ENCODE measurements around the gene MED12L.

Gene MED12L

DNA sequence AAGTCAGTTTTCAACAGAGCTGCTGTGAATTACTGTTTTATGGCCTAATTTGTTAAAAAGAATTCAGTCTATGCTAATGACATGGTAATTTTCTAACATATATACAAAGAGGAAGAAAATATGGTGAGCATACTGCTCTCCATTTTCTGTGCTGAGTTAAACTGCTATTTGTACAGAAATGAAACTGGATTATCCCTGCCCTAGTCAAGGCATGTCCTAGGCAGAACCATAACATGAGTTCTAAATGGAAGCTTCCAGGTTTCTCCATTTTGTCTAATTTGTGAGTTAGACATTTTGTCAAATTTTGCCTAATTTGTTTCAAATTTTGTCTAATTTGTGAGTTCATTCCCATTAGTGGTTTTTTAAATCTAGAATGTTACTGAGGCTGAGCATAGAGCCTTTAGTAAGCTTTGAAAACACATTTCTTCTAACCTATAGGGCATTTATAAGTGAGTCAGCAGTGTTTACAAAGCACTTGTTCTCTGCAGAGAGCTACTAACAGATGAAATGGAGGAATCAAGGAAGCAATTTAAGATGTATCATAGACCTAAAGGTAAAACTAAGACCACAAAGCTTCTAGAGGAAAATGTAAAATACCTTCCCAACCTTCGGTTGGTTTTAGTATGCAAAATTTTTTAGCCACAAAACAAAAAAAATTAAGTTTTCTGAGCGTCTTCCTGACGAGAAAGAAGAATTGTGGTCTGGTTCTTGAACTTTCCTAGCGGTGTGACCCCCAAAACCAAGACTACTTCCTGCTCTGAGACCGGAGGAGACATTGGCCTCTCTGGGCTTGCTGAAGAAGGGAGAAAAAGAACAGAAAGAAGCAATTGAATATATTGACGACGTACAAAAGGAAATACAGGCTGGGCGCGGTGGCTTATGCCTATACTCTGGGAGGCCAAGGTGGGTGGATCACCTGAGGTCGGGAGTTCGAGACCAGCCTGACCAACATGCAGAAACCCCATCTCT lies 183.1 kb downstream of the MED12L start:
- peaks cover 3 to 22% of the 10 kb centered on the region in 2 donors for H3K4me1 ChIP-seq (ENCODE audit: control insufficient read depth in 1 of 2, insufficient read depth in 2 of 2, low read length in 2 of 2)
- H3K9me3 ChIP-seq (ENCODE audit: control insufficient read depth in 1 of 2, low read length in 2 of 2), result no peaks in the 10 kb centered on the region
- H3K27ac ChIP-seq (ENCODE audit: low read length), result no peak overlapping the region
- no peak overlapping the region for H3K4me3 ChIP-seq (ENCODE audit: low read depth in 1 of 2, low read length in 2 of 2)
- no peaks in the 10 kb centered on the region for H3K36me3 ChIP-seq (ENCODE audit: control insufficient read depth in 1 of 2, insufficient read depth in 2 of 2, low read length in 2 of 2)
- no peaks in the 10 kb centered on the region for H3K27me3 ChIP-seq (ENCODE audit: low read depth, low read length)

DNA sequence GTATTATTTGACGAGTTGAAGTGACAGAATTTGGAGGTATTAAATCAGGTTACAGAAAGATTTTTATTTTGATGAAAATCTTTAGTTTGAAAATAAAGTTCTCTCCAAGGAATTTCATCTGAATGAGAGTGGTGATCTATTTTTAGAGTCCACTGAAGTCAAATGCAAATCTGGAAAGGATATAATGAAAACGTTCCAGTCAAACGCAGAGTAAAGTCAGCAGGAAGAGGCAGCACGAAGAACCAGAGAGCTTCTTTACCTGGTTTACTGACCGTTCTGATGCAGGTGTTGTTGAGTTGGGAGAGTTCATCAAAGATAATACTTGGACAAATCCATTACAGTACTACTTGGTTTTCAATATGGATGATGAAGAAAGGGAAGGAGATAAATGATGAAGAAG lies 184.2 kb downstream of the MED12L start:
- H3K27me3 ChIP-seq (ENCODE audit: low read depth, low read length), result no peaks in the 10 kb centered on the region
- H3K27ac ChIP-seq (ENCODE audit: low read length), result peak overlapping the region; percentile 37
- H3K9me3 ChIP-seq (ENCODE audit: control insufficient read depth in 1 of 2, low read length in 2 of 2), result no peaks in the 10 kb centered on the region
- H3K4me3 ChIP-seq (ENCODE audit: low read depth in 1 of 2, low read length in 2 of 2), result peak overlapping the region in 1 of 2 donors; percentile 19
- H3K36me3 ChIP-seq (ENCODE audit: control insufficient read depth in 1 of 2, insufficient read depth in 2 of 2, low read length in 2 of 2), result no peaks in the 10 kb centered on the region
- H3K4me1 ChIP-seq (ENCODE audit: control insufficient read depth in 1 of 2, insufficient read depth in 2 of 2, low read length in 2 of 2), result peaks cover 3 to 19% of the 10 kb centered on the region in 2 donors

DNA sequence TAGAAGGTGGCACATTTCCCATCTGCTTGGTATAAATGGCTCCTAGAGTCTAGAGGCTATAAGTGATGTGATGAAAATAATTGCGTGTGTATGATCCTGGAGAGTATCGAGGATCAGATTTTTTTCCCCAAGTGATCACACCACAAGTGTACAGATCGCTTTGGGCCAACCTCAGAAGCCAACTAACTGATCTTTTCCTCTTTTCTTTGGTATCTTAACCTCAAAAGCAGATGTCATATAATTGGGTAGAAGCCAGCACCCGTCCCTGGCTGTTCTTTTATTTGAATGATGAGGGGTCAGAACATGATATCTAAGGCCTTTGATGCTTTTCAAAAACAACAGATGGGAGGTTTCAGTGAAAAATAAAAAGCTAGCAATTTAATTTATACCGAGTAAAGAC lies 189.6 kb downstream of the MED12L start:
- H3K36me3 ChIP-seq (ENCODE audit: control insufficient read depth in 1 of 2, insufficient read depth in 2 of 2, low read length in 2 of 2), result no peaks in the 10 kb centered on the region
- H3K4me1 ChIP-seq (ENCODE audit: control insufficient read depth in 1 of 2, insufficient read depth in 2 of 2, low read length in 2 of 2), result peaks cover 4 to 5% of the 10 kb centered on the region in 2 donors
- H3K27ac ChIP-seq (ENCODE audit: low read length), result no peak overlapping the region
- H3K9me3 ChIP-seq (ENCODE audit: control insufficient read depth in 1 of 2, low read length in 2 of 2), result no peaks in the 10 kb centered on the region
- H3K27me3 ChIP-seq (ENCODE audit: low read depth, low read length), result no peaks in the 10 kb centered on the region
- no peak overlapping the region for H3K4me3 ChIP-seq (ENCODE audit: low read depth in 1 of 2, low read length in 2 of 2)

DNA sequence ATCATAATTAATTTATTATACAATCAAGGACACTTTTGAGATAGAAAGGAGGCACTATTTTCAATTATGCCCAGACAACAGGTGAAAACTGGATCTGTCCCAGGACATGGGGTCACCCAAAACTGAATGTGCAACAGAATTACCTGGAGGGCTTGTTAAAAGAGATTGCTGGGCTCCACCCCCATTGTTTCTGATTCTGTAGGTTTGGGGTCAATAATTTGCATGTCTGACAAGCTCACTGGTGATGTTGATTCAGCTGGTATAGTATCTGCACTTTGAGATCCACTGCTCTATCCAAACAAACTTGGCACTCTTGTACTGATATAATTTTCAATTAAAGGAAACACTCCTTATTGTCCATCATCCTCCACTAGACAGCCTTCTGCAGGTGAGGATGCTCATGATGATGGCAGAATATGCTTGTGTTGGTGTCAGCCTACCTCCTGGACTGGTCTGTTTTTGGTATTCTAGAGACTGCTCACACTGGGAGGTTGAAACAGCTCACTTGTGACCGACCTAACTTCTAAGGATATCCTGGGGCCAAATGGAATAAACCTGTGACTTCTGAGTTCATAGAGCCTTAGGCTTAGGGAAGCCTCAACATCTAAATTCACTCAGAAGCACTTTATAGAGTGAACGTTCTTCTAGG lies 190.7 kb downstream of the MED12L start:
- Histone ChIP-seq H3K4me3 (ENCODE audit: low read depth in 1 of 2, low read length in 2 of 2) (peak overlapping the region; percentile 8 to 45), H3K4me1 (ENCODE audit: control insufficient read depth in 1 of 2, insufficient read depth in 2 of 2, low read length in 2 of 2) (peaks cover 5 to 9% of the 10 kb centered on the region in 2 donors), H3K27me3 (ENCODE audit: low read depth, low read length) (no peaks in the 10 kb centered on the region), H3K27ac (ENCODE audit: low read length) (peak overlapping the region; percentile 45), H3K9me3 (ENCODE audit: control insufficient read depth in 1 of 2, low read length in 2 of 2) (no peaks in the 10 kb centered on the region), H3K36me3 (ENCODE audit: control insufficient read depth in 1 of 2, insufficient read depth in 2 of 2, low read length in 2 of 2) (no peaks in the 10 kb centered on the region)

DNA sequence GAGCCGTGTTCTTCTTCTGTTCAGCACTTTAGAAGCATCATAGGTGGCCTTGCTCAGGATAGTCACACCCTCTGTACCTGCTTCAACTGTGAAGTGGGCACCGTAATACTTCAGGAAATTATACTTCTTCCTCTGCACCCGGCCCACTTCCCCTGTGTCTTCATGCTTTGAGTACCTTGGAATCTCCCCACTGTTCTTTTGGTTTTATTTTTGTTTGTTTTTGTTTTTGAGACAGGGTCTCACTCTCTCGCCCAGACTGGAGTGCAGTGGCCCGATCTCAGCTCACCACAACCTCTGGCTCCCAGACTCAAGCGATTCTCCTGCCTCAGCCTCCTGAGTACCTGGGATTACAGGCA lies 191.2 kb downstream of the MED12L start:
- H3K36me3 ChIP-seq (ENCODE audit: control insufficient read depth in 1 of 2, insufficient read depth in 2 of 2, low read length in 2 of 2), result no peaks in the 10 kb centered on the region
- H3K4me1 ChIP-seq (ENCODE audit: control insufficient read depth in 1 of 2, insufficient read depth in 2 of 2, low read length in 2 of 2), result peaks cover 5 to 9% of the 10 kb centered on the region in 2 donors
- H3K27me3 ChIP-seq (ENCODE audit: low read depth, low read length), result no peaks in the 10 kb centered on the region
- peak overlapping the region; percentile 35 to 45 for H3K4me3 ChIP-seq (ENCODE audit: low read depth in 1 of 2, low read length in 2 of 2)
- no peaks in the 10 kb centered on the region for H3K9me3 ChIP-seq (ENCODE audit: control insufficient read depth in 1 of 2, low read length in 2 of 2)
- peak overlapping the region; percentile 45 for H3K27ac ChIP-seq (ENCODE audit: low read length)

DNA sequence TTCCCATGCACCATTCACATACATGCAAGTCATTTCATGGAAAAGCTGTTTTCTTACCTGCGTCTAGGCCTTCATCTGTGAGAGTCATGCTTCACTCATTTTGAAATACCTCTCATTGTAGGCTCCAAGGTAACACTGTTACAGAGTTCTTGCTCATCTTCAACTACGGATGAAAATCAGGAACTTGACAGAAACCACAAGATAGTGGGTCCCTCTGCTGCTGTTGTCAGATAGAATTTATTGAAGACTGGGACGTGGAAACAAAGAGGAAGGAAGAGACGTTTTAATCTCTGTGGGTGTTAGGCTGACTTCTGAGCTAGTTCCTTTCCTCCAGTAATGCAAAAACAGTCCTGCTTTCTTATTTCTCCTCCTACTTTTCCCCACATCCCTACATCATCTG lies 192.8 kb downstream of the MED12L start, which contains the start of gene P2RY14:
Gene P2RY14 (minus strand): TSS at position 313 of the 400 bp plus-strand sequence. CDS start 64,226 bp downstream, outside the sequence.
- H3K27ac ChIP-seq (ENCODE audit: low read length), result peak within 1 kb of the TSS; percentile 56
- peaks cover 5 to 9% of the 10 kb centered on the region in 2 donors for H3K4me1 ChIP-seq (ENCODE audit: control insufficient read depth in 1 of 2, insufficient read depth in 2 of 2, low read length in 2 of 2)

DNA sequence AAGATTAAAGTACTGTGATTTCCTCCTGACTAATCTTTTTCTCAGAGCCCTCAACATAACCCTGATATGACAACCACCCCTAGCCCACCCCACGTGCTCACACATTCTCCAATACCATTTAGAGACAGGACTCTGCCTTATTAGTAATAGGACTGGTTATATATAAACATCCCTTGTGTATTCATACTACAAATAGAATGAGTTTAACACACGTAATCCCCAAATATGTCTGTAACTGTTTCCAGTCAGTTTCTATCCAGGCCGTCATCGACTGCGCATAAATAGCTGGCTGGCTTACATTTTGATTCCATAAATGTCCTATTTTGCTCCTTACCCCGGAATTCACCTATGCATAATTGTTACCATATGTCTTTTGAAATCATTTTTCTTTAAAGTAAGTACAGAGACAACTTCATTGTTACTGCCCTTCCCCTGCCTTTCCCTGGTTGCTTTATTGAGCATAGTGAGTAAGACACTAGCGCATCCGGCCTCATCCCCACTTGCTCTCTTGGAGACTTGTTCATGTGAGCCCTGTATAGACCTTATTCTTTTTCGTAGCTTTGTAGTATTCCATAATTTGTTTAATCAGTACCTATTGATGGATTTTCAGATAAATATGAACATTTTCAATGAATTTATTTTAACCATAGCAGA lies 196.3 kb downstream of the MED12L start:
- H3K27ac ChIP-seq (ENCODE audit: low read length), result peak overlapping the region; percentile 6
- H3K36me3 ChIP-seq (ENCODE audit: control insufficient read depth in 1 of 2, insufficient read depth in 2 of 2, low read length in 2 of 2), result no peaks in the 10 kb centered on the region
- no peak overlapping the region for H3K4me3 ChIP-seq (ENCODE audit: low read depth in 1 of 2, low read length in 2 of 2)
- H3K9me3 ChIP-seq (ENCODE audit: control insufficient read depth in 1 of 2, low read length in 2 of 2), result no peaks in the 10 kb centered on the region
- no peaks in the 10 kb centered on the region for H3K27me3 ChIP-seq (ENCODE audit: low read depth, low read length)
- H3K4me1 ChIP-seq (ENCODE audit: control insufficient read depth in 1 of 2, insufficient read depth in 2 of 2, low read length in 2 of 2), result peaks cover 17 to 18% of the 10 kb centered on the region in 2 donors

More for the DNA sequence above, 192.8 kb downstream of the MED12L start, which contains the start of gene P2RY14:
- H3K27me3 ChIP-seq (ENCODE audit: low read depth, low read length), result no peaks in the 10 kb centered on the region
- no peaks in the 10 kb centered on the region for H3K9me3 ChIP-seq (ENCODE audit: control insufficient read depth in 1 of 2, low read length in 2 of 2)
- peak within 1 kb of the TSS; percentile 35 to 45 for H3K4me3 ChIP-seq (ENCODE audit: low read depth in 1 of 2, low read length in 2 of 2)
- no peaks in the 10 kb centered on the region for H3K36me3 ChIP-seq (ENCODE audit: control insufficient read depth in 1 of 2, insufficient read depth in 2 of 2, low read length in 2 of 2)

DNA sequence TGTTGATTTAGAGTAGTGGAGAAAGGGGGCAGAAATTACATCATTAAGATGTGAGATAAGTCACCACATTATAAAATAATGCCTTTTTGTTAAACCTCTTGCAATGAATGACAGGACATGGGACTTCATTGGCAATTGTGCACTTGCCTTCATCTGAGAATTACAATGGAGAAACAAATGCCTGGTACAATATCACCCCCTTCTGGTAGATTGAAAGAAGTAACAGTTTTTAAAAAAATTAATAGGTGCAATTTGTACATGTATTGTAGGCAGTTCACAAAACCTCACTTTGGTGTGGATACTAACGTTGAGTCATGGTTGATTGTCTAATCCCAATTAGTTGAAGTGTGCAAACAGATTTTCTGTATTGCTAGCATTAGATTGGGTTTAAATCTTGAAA lies 197.5 kb downstream of the MED12L start:
- peak overlapping the region; percentile 76 for H3K27ac ChIP-seq (ENCODE audit: low read length)
- H3K4me3 ChIP-seq (ENCODE audit: low read depth in 1 of 2, low read length in 2 of 2), result no peak overlapping the region
- no peaks in the 10 kb centered on the region for H3K9me3 ChIP-seq (ENCODE audit: control insufficient read depth in 1 of 2, low read length in 2 of 2)
- peaks cover 15 to 17% of the 10 kb centered on the region in 2 donors for H3K4me1 ChIP-seq (ENCODE audit: control insufficient read depth in 1 of 2, insufficient read depth in 2 of 2, low read length in 2 of 2)
- H3K27me3 ChIP-seq (ENCODE audit: low read depth, low read length), result no peaks in the 10 kb centered on the region
- no peaks in the 10 kb centered on the region for H3K36me3 ChIP-seq (ENCODE audit: control insufficient read depth in 1 of 2, insufficient read depth in 2 of 2, low read length in 2 of 2)

DNA sequence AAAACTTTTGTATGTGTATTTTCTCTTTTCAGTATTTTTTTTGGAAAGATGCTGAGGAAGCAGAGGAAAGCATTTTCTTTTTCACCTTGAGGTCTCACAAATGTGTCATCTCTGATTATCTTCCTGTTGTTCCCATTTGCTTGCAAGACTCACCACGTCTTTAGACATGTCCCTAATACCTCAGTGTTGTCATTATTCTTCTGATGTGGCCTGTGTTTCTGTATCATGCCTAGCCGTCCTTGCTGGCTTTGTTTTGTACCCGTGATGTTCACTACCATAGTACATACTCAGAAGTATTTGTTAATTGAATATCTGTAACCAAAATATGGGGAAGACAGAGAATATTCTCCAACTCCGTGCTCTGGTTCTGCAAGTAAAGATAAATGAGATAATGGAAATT lies 197.9 kb downstream of the MED12L start:
- H3K9me3 ChIP-seq (ENCODE audit: control insufficient read depth in 1 of 2, low read length in 2 of 2), result no peaks in the 10 kb centered on the region
- no peaks in the 10 kb centered on the region for H3K36me3 ChIP-seq (ENCODE audit: control insufficient read depth in 1 of 2, insufficient read depth in 2 of 2, low read length in 2 of 2)
- H3K4me1 ChIP-seq (ENCODE audit: control insufficient read depth in 1 of 2, insufficient read depth in 2 of 2, low read length in 2 of 2), result peaks cover 13 to 17% of the 10 kb centered on the region in 2 donors
- H3K27me3 ChIP-seq (ENCODE audit: low read depth, low read length), result no peaks in the 10 kb centered on the region
- H3K4me3 ChIP-seq (ENCODE audit: low read depth in 1 of 2, low read length in 2 of 2), result no peak overlapping the region
- peak overlapping the region; percentile 36 for H3K27ac ChIP-seq (ENCODE audit: low read length)

DNA sequence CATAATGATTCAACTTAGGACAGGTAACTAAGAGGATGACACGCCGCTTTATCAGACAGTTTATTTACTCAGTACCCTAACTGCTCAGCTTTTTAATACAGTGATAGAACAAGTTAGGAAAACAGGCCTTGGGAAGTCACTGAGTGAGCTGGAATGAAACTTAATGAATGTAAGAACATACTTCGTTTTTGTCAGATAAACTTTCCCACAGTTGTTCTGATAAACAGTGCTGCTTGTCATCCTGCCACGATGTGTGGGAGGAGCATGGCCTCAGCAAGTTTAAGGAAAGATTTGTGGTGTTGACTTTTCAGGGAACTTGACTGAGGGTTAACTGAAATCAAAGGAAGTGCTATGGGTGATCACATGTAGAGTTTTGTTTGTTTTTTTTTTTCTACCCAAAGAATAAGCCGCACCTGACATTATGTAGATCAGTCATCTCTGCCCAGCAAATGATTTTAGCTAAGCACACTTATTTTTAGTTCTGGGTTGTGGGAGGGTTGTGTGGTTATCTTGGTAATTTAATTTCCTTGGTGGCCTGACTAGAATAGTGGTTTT lies 198.5 kb downstream of the MED12L start:
- Histone ChIP-seq H3K4me1 (ENCODE audit: control insufficient read depth in 1 of 2, insufficient read depth in 2 of 2, low read length in 2 of 2) (peaks cover 13 to 17% of the 10 kb centered on the region in 2 donors), H3K36me3 (ENCODE audit: control insufficient read depth in 1 of 2, insufficient read depth in 2 of 2, low read length in 2 of 2) (no peaks in the 10 kb centered on the region), H3K4me3 (ENCODE audit: low read depth in 1 of 2, low read length in 2 of 2) (no peak overlapping the region), H3K9me3 (ENCODE audit: control insufficient read depth in 1 of 2, low read length in 2 of 2) (no peaks in the 10 kb centered on the region), H3K27ac (ENCODE audit: low read length) (peak overlapping the region; percentile 36), H3K27me3 (ENCODE audit: low read depth, low read length) (no peaks in the 10 kb centered on the region)

DNA sequence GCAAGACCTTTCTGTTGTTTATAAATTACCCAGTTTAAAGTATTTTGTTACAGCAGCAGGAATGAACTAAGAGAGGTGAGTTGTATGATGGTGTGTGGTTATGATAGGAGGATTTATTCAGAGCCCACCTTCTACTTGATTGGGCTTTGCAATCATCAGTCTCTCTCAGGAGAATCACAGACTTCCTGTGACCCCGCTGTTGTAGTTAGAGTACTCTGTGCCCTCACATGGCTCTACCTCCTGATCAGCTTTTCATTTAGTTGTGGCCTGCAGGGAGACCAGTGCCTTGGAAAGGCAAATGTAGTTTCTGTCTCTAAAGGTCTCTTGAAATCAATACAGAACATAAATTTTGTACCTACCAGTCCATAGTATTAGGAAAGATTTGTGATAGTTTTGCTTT lies 200.5 kb downstream of the MED12L start:
- Histone ChIP-seq H3K36me3 (ENCODE audit: control insufficient read depth in 1 of 2, insufficient read depth in 2 of 2, low read length in 2 of 2) (no peaks in the 10 kb centered on the region), H3K27ac (ENCODE audit: low read length) (no peak overlapping the region), H3K9me3 (ENCODE audit: control insufficient read depth in 1 of 2, low read length in 2 of 2) (no peaks in the 10 kb centered on the region), H3K4me1 (ENCODE audit: control insufficient read depth in 1 of 2, insufficient read depth in 2 of 2, low read length in 2 of 2) (peaks cover 7 to 13% of the 10 kb centered on the region in 2 donors), H3K27me3 (ENCODE audit: low read depth, low read length) (no peaks in the 10 kb centered on the region), H3K4me3 (ENCODE audit: low read depth in 1 of 2, low read length in 2 of 2) (no peak overlapping the region)

All from muscle layer of duodenum (tissue), 2 donors.